ENCODE results near the gene A1BG. TPM values are rescaled to one million over a fixed set of nuclear protein-coding genes. Genes with fewer than 3 reads are reported as not detected.

Gene A1BG
- polyA plus RNA-seq, 2 of the 4 experiments (the other 2 are of a cell fraction) = 2.5 to 9.5 TPM

GRCh38 chr19:58305065-58305931 is 48.0 kb downstream of the A1BG start, which contains the start of gene ERVK3-1 (continued):
- TF ChIP-seq EHF (CRISPR knock-in tag; IDR thresholded peaks at IDR 0.05) (no peak), RAD21 (conservative IDR thresholded peaks at IDR 0.05 in 1 of 2, IDR thresholded peaks at IDR 0.05 in 1 of 2) (0 out of 5 replicates have a peak, but pooled peaks of 1 of the 2 experiments have one; percentile 20), KDM1A (IDR thresholded peaks at IDR 0.05; ENCODE audit: low read depth) (no peak), HOXB5 (CRISPR knock-in tag; IDR thresholded peaks at IDR 0.05) (no peak), MAX (IDR thresholded peaks at IDR 0.05) (peak; percentile 91), HOXA7 (CRISPR knock-in tag; IDR thresholded peaks at IDR 0.05) (0 out of 2 replicates have a peak, but pooled peaks have one; percentile 51), GATA3 (IDR thresholded peaks at IDR 0.05; ENCODE audit: borderline replicate concordance) (no peak), REST (IDR thresholded peaks at IDR 0.05) (no peak), HES2 (IDR thresholded peaks at IDR 0.05) (no peak), POLR2A (IDR thresholded peaks at IDR 0.05; ENCODE audit: low read length) (peak; percentile 97), NR3C1 (IDR thresholded peaks at IDR 0.05) (no peak), ZFP36 (IDR thresholded peaks at IDR 0.05; ENCODE audit: borderline replicate concordance, partially characterized antibody) (no peak), MYC (IDR thresholded peaks at IDR 0.05; ENCODE audit: borderline replicate concordance, low read length) (no peak), JUN (IDR thresholded peaks at IDR 0.05) (peak; percentile 84 to 89; a peak in 4 of 5 replicates), MAZ (IDR thresholded peaks at IDR 0.05; ENCODE audit: borderline replicate concordance, low read depth, low read length) (no peak), RFX5 (IDR thresholded peaks at IDR 0.05) (no peak), BHLHE40 (IDR thresholded peaks at IDR 0.05; ENCODE audit: low read depth, low read length) (no peak), RARB (CRISPR knock-in tag; IDR thresholded peaks at IDR 0.05) (no peak), FOSB (CRISPR knock-in tag; IDR thresholded peaks at IDR 0.05) (no peak), HMGXB4 (CRISPR knock-in tag; IDR thresholded peaks at IDR 0.05; ENCODE audit: borderline replicate concordance) (no peak), EP300 (IDR thresholded peaks at IDR 0.05) (no peak)

- peak overlapping the region; percentile 63 for H3K4me2 ChIP-seq
- 0 out of 3 replicates have a peak, but pooled peaks cover 4% of the 10 kb centered on the region for H3K4me1 ChIP-seq
- WGBS (ENCODE audit: missing lambda C conversion rate) = 51% methylated on average over 7 of the region's 7 CpGs
- peaks cover 66% of the 10 kb centered on the region for H3K9me3 ChIP-seq
- H3K4me3 ChIP-seq = peak overlapping the region; percentile 72
- DNase-seq (ENCODE audit: low read depth in 1 of 2, low spot score in 1 of 2) (no peak), ATAC-seq (peak; percentile 33 to 52), FAIRE-seq (no peak)
- H3K27ac ChIP-seq = peak overlapping the region; percentile 47 to 68
- ChIA-PET POLR2A (interaction anchor here (0.6 to 2.3 kb wide), 9 partner anchors 8 to 215 kb away, joined by 3 to 22 read pairs (median 5); partner anchors contain the start of genes ZBTB45, ZNF274, ZNF497 and ZSCAN22), CTCF (interaction anchor here (0.6 to 1.0 kb wide), 2 partner anchors 22 to 978 kb away, joined by 3 read pairs; partner anchors contain the start of gene ZSCAN22)
- TF ChIP-seq KDM1A (IDR thresholded peaks at IDR 0.05; ENCODE audit: low read depth) (no peak), USF2 (IDR thresholded peaks at IDR 0.05) (no peak), MAFK (IDR thresholded peaks at IDR 0.05; ENCODE audit: partially characterized antibody) (no peak), RNF2 (IDR thresholded peaks at IDR 0.05; ENCODE audit: borderline replicate concordance, low read depth) (no peak), HMGXB4 (CRISPR knock-in tag; IDR thresholded peaks at IDR 0.05; ENCODE audit: borderline replicate concordance) (no peak), CEBPB (IDR thresholded peaks at IDR 0.05) (no peak), ATOH8 (CRISPR knock-in tag; IDR thresholded peaks at IDR 0.05; ENCODE audit: low read depth) (no peak)
Observed at GRCh38 chr19:58304748-58305064, 48.6 kb downstream of the A1BG start.
